Right renal pelvis (tissue), 4 donors: ENCODE data around the gene SOCS1. TPM values are rescaled to one million over a fixed set of nuclear protein-coding genes. Genes with fewer than 3 reads are reported as not detected.
"Not testable (repeated sequence)": the region's sequence is repeated elsewhere in the genome, so short reads cannot be mapped to it uniquely, and the experiment has no call there.

Experiments
- DNase-seq, 4 donors: peaks; one replicate each; pipeline ENCODE4 v3.0.0-alpha.2; 2013; ENCODE audit warnings: low read depth in 4 of 4, low spot score in 3 of 4, missing footprints in 1 of 4
- polyA plus RNA-seq, 4 donors: library from polyadenylated mRNA; unstranded; fragments of 120-200 nt; gene quantifications; one replicate each; pipeline ENCODE4 v1.2.1, GENCODE V29; 2013; ENCODE audit not compliant: insufficient read length in 4 of 4

Gene SOCS1
- polyA plus RNA-seq, 4 donors = 5.7 to 8.0 (median 6.4) TPM

DNA sequence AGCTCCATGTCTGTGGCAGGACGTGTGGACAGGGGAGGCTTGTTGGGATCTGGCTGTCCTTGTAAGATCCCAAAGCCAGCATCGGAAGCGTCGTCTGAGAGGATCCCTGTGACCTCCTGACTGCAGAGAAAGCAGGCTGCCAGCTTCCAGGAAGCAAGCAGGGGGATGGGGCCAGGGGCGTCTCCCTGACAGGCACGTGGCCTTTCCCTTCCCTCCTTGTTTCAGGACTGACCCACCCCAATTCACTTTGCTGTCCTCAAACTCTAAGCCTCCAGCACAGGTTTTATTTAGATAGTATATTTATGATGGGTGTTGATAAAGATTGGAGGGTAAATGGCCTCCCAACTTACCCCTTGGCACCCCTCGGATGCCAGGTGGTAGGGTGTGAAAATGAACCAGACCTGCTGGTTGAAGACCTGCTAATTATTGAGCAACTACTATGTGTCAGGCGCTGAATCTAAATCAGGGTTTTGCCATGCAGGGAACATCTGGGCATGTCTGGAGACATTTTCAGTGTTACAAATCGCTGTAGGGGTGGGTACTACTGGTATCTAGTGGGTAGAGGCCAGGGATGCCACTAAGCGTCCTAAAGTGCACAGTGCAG is 24.5 kb downstream of the SOCS1 start:
- no peak for DNase-seq

DNA sequence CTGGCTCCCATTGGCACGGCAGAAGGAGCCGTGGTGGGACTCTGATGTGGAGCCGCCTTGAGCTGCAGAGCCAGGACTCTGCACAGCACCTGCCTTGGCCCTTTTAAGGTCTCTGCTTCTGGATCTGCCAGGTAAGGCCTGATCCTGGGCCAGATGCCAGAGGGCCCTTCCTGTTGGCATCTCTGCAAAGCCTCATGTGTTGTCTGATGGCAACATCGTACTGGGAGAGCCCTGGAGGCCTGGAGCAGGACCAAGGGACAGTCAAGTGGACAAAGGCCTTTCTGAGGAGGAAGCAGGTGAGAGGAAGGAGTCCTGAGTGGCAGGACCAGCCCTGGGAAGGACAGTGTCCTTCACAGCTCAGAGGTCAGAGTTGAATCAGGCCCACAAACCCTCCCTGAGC is 26.1 kb downstream of the SOCS1 start:
- no peak for DNase-seq

DNA sequence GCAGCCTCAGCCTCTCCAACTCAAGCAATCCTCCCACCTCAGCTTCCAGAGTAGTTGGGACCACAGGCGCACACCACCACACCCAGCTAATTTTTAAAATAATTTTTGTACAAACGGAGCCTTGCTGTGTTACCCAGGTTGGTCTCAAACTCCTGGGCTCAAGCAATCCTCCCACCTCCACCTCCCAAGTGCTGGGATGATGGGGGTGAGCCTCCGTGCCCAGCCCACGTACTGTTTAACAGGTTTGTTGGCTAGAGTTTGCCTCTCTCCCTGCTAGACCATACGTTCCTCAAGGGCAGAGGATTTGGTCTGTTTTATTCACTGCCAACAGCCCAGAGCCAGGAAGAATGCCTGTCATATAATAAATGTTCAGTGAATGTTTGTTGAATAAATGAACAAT is 26.6 kb downstream of the SOCS1 start:
- no peak for DNase-seq

DNA sequence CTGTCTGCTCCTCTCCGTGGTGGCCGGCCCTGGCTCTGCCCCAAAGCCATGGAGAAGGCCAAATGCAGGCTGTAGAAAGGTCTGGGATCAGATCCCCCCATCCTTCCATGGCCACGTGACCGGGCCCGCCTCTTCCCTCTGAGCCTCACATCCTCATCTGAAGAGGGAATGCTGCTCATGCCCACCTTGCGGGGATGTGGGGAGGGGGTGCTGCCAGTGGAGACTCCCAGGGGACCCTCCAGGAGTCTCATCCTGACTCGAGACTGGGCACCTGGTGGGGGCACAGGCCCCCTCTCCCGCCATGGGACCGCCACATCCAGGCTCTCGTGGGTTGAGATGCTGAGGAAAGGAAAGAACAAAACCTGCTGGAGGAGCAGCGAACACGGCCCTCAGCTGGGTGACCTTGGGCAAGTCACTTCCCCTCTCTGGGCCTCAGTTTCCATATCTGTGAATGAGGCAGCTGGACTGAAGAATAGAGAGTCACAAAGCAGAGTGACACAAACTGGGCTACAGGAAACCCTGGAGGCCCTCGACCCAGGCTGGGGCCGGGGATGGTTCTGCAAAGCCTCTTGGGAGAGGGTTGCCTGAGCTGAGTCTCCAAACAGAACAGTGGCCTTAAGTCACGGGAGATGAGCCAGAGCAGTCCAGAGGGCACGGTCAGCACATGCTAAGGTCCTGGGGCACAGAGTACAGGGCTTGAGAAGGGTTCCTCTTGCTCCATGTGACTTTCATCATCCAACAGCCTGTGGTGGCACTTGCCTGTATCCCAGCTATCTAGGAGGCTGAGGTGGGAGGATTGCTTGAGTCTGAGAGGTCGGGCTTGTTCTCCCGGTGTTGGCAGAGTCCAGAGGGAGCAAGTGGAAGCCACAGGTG is 30.1 kb downstream of the SOCS1 start:
- no peak for DNase-seq

DNA sequence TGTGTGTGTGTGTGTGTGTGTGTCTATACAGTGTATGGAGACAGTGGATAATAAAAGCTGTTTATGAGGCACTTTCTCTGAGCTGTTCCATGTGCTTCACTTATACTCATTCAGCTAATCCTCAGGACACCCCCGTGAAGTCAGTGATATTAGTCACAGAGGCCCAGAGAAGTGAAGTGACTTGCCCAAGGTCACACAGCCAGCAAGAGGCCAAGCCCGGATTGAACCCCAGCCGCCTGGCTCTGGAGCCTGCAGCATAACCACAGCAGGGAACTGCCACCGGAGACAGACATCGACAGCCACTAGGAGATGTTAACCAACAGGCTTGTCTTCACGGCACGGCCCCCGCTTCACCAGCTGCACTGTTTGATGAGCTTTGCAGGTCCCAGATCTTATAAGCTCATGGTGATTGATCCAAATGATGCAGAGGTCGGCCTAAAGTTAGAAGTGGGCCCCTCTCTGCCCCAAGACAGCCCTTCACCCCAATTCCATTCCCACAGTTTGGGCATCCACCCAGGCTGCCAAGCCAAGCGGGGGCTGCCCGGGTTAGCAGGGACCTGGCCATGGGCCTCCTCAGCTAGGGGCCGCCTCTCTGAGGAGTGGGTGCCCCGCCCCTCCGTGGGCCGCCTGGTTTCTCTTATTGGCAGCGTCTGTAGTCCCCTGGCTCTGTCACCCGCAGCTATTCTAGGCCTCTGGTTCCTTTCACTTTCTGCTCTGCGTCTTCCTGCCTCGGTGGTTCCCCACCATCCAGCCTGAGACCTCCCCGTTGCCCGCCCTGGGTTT is 30.9 kb downstream of the SOCS1 start:
- DNase-seq = no peak

DNA sequence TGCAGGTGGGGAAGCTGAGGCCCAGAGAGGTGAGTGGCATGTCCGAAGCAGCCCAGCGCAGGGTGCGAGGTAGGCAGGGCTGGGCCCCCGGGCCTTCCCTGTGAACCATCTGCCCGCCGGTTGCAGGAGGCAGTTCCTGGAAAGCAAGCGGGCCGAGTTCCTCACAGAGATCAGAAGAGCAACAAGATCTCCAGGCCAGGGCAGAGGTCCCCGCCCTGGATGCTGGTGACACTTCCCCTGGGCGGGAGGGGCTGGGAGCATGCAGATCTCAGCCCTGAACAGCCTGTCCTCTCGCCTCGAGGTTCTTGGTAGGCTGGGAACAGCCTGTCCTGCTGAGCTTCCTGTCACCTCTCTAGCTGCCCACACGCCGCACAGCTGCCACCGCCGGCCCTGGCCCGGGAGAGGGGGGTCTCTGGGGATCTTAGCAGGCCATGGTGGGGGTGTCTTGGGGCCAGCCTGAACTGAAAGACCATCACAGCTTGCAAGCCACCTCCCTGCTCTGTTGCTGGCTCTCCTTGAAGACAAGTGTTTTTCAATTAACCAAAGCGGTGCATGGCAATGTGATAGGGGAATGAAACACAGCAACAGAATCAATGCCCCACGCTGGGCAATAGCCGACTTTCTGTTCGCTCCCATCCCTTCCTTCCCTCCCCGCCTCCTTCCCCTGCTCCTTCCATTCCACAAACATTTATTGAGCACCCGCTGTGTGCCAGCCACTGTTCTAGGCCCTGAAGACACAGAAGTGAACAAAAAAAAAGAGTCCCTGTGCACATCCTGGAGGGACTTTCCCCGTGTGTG is 31.7 kb downstream of the SOCS1 start:
- no peak for DNase-seq

DNA sequence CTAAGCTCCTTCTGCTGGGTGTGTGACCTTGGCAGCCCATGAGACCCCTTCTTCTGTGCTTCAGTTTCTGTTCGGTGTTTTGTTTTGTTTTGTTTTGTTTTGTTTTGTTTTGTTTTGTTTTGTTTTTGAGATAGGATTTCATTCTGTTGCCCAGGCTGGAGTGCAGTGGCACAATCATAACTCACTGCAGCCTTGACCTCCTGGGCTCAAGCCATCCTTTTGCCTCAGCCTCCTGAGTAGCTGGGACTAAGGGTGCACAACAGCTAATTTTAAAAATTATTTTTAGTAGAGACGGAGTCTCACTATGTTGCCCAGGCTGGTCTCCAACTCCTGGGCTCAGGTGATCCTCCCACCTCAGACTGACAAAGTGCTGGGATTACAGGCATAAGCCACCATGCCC is 35.5 kb downstream of the SOCS1 start:
- not testable (repeated sequence) for DNase-seq

DNA sequence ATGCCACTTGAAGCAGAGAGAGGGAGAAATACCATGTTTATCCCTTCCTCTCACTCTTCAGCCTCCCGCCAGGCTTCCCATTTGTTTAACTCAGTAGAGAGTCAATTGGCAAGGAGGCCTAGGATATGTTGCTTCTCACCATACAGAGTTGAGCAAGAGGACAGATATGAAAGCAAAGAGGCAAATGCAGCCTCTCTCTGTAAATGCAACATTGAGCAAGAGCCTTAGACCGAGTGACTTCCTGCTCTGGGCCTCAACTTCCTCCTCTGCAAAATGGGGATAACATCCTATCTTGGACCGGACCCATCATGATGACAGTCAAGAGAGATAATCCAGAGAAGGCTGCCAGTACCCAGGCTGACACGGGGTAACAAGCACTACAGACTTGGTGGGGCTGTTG is 36.8 kb downstream of the SOCS1 start:
- DNase-seq = no peak

DNA sequence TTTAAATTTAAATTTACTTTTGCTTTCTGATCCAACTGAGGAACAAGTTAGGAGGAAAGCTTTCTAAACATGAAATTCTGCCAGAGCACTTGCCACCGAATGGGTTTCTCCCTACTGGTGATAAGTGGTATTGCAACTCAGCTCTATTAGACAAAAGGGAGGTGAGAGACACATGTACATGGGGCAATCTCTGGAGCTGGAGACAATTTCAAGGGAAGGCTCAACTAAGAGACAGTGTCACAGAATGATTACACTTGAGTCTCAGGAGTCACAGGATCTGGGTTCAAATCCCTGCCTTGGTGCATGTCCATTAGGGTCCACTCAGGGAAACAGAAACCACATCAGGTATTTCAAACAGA is 37.4 kb downstream of the SOCS1 start:
- no peak for DNase-seq

DNA sequence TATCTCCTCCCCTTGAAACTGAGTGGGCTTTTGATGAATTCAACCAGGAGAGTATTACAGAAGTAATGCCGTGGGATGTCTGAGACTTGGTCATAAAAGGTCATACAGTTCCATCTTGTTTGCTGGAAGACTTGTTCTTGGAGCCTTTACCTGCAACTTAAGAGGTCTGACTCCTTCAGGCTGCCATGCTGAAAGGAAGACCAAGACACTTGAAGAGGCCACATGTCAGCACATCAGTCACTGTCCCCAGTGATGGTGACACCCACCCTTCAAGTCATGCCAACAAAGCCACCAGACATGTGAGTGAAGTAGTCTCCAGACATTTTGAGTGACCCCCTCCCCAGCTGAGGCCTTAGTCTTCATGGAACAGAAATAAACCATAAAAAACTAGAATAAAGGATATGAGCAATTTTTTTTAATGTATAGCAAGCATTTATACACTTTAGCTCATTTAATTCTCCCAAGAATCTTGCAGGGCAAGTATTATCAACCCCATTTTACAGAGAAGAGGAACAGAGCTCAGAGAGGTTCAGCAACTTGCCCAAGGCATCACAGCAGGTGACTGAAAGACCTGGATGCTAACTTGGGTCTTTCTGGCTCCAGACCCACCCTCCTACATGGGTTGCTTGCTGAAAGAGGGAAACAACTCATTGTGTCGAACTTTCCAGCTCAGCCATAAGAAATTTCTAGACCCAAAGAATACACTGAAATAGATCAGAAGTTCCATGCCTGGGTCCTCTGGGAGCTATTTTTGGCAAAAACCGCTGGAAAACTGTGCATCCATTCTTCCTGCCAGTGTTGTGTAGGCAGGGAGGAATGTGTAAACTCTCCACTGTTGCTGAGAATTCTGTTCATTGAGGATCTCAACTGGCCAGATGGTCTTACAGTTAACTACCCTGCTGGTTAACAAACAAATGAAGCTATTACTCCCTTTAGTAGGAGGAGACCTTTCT is 38.1 kb downstream of the SOCS1 start:
- no peak for DNase-seq

DNA sequence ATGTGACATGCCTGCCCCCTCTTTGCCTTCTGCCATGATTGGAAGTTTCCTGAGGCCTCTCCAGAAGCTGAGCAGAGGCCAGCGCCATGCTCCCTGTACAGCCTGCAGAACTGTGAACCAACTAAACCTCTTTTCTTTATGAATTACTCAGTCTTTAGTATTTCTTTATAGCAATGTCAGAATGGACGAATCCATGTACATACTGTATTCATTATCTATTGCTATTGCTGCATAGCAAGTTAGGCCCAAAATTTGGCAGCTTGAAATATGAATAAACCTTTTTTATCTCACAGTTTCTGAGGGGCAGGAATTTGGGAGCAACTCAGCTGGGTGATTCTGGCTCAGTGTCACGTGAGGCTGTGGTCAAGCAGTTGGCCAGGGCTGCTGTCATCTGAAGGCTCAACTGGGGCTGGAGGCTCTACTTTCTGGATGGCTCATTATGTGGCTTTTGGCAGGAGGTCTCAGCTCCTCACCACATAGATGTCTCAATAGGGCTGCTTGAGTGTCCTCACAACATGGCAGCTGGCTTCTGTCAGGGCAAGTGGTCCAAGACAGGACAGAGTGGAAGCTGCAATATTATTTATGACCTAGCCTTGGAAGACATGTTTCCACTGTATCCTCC is 40.0 kb downstream of the SOCS1 start:
- no peak for DNase-seq

DNA sequence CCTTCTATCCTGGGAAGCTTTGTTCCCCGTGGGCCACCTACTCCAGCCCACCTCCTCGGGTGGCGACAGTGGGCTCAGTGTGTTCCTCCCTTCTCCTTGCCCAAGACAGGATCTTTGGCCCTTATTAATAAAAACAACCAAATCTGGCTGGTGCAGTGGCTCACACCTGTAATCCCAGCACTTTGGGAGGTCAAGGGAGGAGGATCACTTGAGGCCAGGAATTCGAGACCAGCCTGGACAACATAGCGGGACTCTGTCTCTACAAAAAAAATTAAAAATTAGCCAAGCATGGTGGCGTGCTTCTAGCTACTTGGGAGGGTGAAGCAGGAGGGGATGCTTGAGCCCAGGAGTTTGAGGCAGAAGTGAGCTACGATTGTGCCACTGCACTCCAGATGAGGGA is 42.2 kb downstream of the SOCS1 start:
- DNase-seq = no peak

DNA sequence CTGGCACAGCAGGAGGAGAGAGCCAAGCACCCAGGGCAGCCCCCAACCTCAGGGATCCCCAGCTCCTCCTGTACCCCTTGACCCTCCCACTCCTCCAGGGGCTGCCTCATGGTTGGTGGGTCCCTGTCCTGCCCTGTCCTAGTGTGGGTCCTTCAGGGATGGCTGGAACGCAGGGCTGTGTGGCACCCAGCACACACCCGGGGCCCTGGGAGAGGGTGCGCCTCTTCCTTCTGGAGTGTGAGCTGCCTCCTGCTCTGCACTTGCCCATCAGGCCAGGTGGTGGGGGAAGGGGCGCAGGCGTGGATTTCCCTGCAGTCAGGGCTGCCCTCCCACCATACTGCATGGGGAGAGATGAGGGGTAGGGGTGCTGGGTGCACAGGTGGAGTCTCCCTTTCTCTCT is 42.6 kb downstream of the SOCS1 start:
- DNase-seq = no peak

DNA sequence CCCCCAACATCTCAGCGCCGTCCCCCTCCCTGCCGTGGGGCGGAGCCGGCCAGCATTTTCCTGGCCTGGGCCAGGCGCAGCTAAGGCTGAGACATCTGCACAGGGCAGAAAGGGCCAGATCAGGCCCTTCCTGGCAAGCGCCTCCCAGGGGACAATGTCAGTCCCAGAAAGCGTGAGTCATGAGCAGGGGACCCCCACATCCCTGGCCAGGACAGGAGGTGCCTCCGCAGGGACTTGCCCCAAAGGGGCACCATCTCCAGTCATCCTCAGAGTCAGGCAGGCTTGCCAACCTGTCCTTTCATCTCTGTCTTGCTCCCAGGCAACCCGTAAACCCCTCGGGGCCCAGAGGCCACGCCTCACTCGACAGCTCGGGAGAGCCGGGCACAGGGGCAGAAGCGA is 43.2 kb downstream of the SOCS1 start:
- DNase-seq = no peak

DNA sequence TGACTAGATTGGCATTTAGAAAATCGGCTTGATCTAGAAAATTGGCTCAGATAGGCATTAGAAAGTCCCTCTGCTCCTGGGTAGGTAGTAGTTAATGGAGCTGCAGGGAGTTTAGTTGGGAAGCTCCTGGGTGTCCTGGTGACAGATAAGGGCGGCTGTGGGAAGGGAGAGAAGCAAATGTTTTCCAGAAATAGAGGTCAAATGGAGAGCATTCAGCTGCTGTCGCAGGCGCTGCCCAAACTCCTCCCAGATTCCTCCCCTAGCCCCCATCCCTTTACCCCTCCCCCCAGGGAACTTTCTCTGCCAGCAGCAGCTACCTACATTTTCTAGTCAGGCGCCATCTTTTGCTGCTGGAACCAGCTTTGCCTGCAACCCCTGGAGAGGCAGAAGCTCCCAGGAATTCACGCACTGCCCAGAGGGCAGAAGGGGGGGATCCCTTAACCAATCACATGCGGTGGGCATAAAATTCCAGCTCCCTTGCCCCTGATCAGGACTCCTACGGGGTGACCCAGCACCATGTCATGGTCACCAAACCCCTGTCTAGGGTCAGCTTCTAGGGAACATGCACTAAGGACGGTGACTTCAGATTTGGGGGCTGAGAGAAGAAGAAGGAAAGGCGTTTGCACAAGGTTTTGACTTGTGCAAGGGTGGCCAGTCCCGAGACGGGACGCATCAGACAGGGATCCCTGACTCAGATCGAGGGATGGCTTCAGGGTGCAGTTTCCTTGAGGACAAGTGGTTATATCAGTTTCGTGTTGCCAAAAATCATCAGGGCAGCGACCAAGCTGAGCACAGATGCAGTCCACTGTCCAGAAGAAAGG is 43.8 kb downstream of the SOCS1 start:
- DNase-seq = no peak

DNA sequence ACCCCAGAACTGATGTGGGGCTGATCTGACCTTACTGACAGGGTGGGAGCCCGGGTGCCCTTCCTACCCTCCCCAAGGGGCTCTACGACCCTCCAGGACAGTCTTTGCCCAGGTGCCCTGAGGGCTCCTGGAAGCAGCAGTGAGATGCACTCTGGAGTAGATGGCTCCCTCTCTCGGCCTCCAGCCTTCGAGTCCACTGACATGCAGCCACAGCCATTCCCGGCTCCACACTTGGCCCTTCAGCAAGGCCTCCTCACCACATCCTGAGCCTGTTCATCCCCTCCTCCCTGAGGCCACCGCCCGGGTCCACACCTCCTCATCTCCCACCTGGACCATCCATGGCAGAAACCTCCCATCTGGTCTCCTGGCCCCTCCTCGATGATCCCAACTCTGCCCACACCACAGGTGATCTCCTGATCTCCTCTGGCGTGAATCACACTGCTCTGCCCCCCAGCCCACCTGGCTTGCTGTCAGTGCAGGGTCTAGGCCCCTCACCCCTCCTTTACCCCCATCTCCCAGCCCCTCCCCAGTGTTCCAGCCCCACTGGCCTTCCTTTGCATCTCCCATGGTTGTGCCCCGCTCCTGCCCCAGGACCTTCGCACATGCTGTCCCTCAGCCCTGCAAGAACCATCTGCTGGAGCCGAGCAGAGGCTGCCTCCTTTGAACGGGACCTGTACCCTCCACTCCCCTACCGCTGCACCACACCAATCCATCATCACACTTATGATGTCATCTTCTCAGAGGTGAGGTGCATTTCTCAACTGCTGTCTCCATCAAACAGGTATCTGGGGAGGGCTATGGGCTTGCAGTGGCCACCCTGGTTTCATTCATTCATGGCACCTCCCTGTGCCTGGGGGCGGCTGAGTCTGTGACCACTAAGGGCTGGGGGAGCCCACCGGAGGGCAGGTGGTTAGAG is 44.7 kb downstream of the SOCS1 start:
- DNase-seq = no peak

DNA sequence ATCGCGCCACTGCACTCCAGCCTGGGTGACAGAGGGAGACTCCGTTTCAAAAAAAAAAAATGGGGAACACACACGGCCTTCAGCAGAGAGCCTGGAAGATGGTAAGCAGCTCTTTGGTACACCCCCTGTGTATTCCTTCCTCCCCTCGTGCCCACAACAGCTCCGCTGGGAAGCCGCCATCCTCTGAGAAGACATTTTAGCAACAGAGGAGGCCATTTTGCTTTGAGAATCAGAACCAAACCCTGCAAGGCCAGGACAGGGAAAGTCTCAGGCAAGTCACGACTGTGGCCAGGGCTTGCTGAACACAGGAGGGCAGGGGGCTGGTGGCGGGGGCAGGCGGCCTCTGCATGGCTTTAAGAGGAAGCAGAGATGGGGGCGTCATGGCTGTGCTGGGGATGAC is 45.7 kb downstream of the SOCS1 start:
- DNase-seq = no peak
